ENCODE data around the gene PGBD5.
"Not testable (repeated sequence)": the region's sequence is repeated elsewhere in the genome, so short reads cannot be mapped to it uniquely, and the experiment has no call there.

The PGBD5 gene

GRCh38 chr1:230426246-230427093 lies at the start of gene PGBD5:
Gene PGBD5, minus strand, starts transcription at chr1:230426332. Its CDS starts 404 bp downstream, at chr1:230425928.
- peak; percentile 30 for DNase-seq

DNA sequence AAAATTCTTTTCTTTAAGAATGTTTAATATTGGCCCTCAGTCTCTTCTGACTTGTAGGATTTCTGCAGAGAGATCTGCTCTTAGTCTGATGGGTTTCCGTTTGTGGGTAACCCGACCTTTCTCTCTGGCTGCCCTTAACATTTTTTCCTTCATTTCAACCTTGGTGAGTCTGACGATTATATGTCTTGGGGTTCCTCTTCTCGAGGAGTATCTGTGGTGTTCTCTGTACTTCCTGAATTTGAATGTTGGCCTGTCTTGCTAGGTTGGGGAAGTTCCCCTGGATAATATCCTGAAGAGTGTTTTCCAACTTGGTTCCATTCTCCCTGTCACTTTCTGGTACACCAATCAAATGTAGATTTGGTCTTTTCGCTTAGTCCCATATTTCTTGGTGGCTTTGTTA lies 48.8 kb upstream of the PGBD5 start:
- not testable (repeated sequence) for DNase-seq

GRCh38 chr1:230470750-230471149 lies 44.6 kb upstream of the PGBD5 start:
- not testable (repeated sequence) for DNase-seq

DNA sequence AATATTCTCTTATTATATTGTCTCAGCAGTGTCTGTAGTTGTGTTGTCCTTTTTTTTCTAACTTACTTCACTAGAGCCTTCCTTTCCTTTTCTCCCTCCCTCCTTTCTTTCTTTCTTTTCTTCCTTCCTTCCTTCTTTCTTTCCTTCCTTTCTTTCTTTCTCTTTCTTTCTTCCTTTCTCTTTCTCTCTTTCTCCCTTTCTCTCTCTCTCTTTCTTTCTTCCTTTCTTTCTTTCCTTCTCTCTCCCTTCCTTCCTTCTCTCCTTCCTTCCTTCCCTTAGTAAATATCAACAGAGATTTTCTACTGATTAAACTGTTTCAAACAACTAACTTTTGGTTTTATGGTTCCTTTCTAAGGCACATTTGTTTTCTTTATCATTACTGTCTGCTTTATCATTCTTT lies 43.1 kb upstream of the PGBD5 start:
- no peak for DNase-seq

DNA sequence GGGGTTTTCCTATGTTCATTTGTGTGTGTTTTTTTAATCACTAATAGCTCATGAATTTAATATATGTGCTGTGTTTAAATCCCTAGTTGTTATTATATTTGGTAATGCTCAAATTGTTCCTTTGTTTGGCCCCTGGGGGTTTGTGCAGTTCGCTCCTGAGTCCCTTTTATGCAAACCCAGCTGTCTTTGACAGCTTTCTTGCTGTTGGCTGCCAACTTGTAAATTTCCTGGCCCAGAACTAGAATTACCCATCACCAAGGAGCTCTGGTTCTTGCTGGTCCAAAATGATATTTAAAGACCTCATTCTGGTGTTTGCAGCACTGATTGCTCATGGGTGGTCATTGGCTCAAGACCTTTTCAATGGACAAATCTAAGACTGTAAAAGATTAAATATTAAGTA lies 39.6 kb upstream of the PGBD5 start:
- DNase-seq: no peak

DNA sequence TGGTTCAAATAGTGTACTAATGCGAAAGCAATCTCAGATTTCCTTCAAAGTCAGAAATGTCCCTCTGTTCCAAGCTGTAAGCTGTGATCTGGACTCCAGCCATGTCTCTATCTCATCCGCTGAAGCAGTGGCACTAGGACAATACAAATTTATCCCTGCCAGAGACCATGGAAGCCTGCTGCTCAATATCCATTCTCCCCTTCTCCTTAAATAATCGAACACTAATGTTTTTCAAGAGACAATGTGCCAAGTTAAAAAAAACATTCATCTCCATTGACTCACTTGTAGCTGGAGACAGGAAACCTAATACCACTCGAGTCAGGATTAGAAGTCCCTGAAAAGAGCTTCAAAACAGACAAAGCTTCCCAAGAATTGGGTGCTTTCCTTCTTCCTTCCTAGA lies 38.5 kb upstream of the PGBD5 start:
- no peak for DNase-seq

- no peak for DNase-seq
Measured at GRCh38 chr1:230463760-230464159, 37.6 kb upstream of the PGBD5 start.

DNA sequence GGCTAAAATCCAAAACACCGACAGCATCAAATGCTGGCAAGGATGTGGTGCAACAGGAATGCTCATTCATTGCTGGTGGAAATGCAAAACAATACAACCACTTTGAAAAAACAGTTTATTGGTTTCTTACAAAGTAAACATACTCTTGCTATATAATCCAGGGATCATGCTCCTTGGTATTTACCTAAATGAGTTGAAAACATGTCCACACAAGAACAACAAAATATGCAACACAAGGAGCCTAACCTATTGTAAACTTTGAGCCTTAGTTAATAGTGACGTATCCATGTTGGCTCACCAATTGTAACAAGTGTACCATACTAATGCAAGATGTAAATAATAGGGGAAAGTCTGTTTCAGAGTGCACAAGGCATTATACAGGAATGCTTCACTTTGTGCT lies 37.2 kb upstream of the PGBD5 start:
- no peak for DNase-seq

GRCh38 chr1:230459465-230459864 lies 33.3 kb upstream of the PGBD5 start:
- DNase-seq: no peak

- DNase-seq: no peak
Measured at GRCh38 chr1:230458509-230458908, 32.4 kb upstream of the PGBD5 start.

GRCh38 chr1:230456478-230456877 lies 30.3 kb upstream of the PGBD5 start:
- DNase-seq: no peak

DNA sequence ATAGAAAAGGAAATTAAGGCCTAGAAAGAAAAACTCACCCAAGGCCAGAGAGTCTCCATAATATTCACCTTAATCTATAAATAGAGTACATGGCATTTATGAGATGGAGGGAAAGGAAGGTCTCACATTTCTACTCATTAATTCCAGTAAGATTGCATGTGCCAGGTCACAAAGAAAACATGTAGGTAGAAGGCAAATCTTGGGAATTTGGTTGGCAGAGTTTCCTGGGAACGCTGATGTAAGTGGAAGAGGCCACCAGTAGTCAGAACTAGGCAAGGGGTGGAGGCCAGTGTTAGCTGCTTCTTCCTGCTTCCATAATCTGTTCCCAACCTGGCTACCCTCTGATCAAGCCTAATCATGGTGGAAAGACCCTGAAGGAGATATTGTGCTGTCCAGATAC lies 29.2 kb upstream of the PGBD5 start:
- DNase-seq: no peak

- no peak for DNase-seq
Measured at GRCh38 chr1:230453377-230453776, 27.2 kb upstream of the PGBD5 start.

- DNase-seq: no peak
Measured at GRCh38 chr1:230441183-230442029, 15.3 kb upstream of the PGBD5 start.

DNA sequence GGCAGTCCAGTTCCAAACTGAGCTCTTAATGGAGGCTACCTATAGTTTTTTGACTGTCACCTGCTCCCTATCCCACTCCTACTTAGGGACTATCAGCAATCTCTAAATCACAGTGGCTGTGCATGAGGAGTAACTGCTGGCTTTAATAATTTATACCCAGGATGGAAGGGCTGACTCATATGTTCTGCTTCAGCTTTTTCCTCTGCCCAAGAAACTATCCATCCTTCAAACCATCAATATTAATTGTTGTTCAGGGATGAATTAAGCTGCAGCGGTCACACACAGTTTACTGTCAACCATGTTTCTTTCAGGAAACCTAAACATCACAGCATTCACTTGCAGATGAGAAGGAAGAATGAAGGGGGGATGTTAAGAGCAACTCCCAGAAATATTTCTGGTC lies 9.0 kb upstream of the PGBD5 start:
- no peak for DNase-seq

DNA sequence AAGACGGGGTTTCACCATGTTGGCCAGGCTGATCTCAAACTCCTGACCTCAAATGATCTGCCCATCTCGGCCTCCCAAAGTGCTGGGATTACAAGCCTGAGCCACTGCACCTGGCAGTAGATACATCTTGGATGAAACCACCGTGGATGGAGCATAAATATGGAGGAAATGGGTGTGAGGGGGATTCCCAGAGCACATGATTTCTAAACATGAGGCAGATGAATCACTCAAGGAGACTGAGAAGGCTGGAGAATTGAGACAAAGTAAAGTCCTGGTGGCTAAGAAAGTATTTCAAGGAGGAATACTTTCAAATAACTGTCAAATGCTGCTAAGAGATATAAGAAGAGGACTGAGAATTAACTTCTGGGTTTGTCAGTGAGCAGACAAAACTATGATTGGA lies 5.4 kb upstream of the PGBD5 start:
- DNase-seq: no peak

DNA sequence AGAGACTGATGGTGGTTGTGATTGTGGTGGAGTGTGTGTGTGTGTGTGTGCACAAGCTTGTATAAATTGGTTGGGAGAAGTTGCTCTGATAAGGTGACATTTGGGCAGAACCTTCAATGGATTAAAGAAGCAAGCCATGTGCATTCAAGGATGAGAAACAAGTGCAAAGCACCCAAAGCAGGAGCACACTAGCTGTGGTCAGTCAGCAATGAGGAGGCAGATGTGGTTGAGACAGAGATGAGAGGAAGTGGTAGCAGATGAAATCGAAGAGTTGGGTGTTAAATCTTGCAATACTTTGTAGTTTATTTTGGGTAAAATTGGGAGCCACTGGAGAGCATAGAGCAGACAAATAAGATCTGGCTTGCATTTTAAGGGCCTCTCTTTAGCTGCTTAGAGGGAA lies 4.4 kb upstream of the PGBD5 start:
- DNase-seq: no peak

GRCh38 chr1:230429067-230429735 lies 3.1 kb upstream of the PGBD5 start:
- DNase-seq: no peak

GRCh38 chr1:230427981-230428380 lies 1.8 kb upstream of the PGBD5 start:
- DNase-seq: no peak

GRCh38 chr1:230427094-230427876 lies 1.2 kb upstream of the PGBD5 start:
- no peak for DNase-seq

DNA sequence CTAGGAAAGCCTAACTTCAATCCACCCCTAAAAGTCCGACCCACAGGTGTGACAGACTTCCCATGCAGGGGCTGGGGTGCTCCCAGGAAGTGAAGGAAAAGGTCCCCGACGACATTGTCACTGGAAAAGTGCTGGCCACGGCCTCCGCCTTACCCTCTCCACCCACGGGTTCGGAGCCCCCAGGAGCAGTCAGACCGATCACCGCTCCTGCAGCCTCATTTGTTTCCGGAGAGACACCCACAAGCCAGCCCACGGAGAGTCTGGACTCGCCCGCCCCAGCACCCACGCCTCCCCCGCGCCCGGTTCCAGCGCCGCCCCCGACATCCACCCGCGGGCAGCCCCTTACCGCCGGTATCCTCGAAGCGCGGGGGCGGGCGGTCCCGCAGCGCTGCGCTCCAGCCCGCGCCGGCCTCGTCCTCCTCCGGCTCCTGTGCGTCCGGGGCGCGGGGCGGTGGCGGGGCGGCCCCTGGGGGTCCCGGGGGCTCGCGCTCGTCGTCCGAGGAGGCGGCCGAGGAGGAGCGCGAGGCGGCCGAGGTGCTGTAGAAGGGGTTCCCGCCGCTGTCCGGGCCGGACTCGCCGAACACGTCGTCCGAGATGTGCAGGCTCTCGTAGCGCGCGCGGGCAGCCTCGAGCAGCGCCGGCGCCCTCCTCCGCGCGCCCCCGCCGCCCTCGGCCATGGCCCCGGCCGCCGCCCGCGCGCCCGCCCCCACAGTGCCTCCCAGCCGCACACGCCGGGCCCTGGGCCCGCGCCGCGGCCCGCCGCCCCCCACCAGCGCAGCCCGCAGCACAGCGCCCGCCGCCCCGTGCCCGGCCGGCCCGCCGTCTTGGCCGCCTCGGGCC lies 660 bp downstream of the PGBD5 start:
- DNase-seq: no peak
